ENCODE data around the gene ATG7.
"Not testable (repeated sequence)": the region's sequence is repeated elsewhere in the genome, so short reads cannot be mapped to it uniquely, and the experiment has no call there.

Gene ATG7

GRCh38 chr3:11511606-11512005 lies 239.4 kb downstream of the ATG7 start:
- not testable (repeated sequence) for DNase-seq

- DNase-seq: not testable (repeated sequence)
These were observed 241.1 kb downstream of the ATG7 start for GRCh38 chr3:11513125-11513816.

- no peak for DNase-seq
These were observed 241.6 kb downstream of the ATG7 start for GRCh38 chr3:11513817-11514135.

GRCh38 chr3:11514191-11514821 lies 242.1 kb downstream of the ATG7 start:
- DNase-seq: peak; percentile 58

GRCh38 chr3:11517601-11518000 lies 245.4 kb downstream of the ATG7 start:
- DNase-seq: no peak

GRCh38 chr3:11521167-11521566 lies 249.0 kb downstream of the ATG7 start:
- DNase-seq: no peak

GRCh38 chr3:11522398-11522715 lies 250.2 kb downstream of the ATG7 start:
- no peak for DNase-seq

- DNase-seq: no peak
These were observed 250.9 kb downstream of the ATG7 start for GRCh38 chr3:11522953-11523571.

- DNase-seq: no peak
These were observed 251.4 kb downstream of the ATG7 start for GRCh38 chr3:11523572-11524101.

- DNase-seq: not testable (repeated sequence)
These were observed 253.9 kb downstream of the ATG7 start for GRCh38 chr3:11526121-11526520.

GRCh38 chr3:11529281-11529680 lies 257.1 kb downstream of the ATG7 start:
- no peak for DNase-seq

GRCh38 chr3:11530153-11530721 lies 258.0 kb downstream of the ATG7 start:
- no peak for DNase-seq

GRCh38 chr3:11532931-11533391 lies 260.8 kb downstream of the ATG7 start:
- no peak for DNase-seq

GRCh38 chr3:11534011-11534792 lies 262.0 kb downstream of the ATG7 start:
- DNase-seq: no peak

- no peak for DNase-seq
These were observed 262.6 kb downstream of the ATG7 start for GRCh38 chr3:11534793-11535101.

- no peak for DNase-seq
These were observed 263.2 kb downstream of the ATG7 start for GRCh38 chr3:11535243-11535960.

GRCh38 chr3:11536132-11536935 lies 264.1 kb downstream of the ATG7 start:
- DNase-seq: no peak

- DNase-seq: no peak
These were observed 264.9 kb downstream of the ATG7 start for GRCh38 chr3:11536936-11537612.

GRCh38 chr3:11538581-11538980 lies 266.4 kb downstream of the ATG7 start:
- no peak for DNase-seq

- no peak for DNase-seq
These were observed 267.0 kb downstream of the ATG7 start for GRCh38 chr3:11539218-11539617.

GRCh38 chr3:11539677-11540076 lies 267.5 kb downstream of the ATG7 start:
- DNase-seq: no peak

All from NCI-H2029 (cell line).